Measurements from ENCODE around the gene FILIP1L.

DNA sequence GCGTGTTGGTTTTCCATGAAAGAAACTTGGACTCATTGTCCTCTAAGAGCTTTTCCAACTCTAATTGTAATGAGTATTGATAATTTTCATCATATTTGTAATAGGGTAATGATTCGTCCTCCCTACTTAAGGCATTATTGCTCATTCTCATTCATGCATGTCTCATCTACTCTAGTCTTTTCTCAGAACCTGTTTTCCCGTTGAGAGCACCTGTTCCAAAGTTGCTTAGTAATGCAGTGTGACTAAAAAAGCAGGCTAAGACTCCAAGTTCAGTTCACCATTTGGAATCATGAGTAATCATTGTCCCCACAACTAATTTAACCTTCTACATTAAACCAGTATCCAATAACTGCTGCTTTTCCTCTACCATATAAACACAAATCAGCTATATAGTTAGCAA lies 84.0 kb downstream of the FILIP1L start:
- TF ChIP-seq, protein P1, sequence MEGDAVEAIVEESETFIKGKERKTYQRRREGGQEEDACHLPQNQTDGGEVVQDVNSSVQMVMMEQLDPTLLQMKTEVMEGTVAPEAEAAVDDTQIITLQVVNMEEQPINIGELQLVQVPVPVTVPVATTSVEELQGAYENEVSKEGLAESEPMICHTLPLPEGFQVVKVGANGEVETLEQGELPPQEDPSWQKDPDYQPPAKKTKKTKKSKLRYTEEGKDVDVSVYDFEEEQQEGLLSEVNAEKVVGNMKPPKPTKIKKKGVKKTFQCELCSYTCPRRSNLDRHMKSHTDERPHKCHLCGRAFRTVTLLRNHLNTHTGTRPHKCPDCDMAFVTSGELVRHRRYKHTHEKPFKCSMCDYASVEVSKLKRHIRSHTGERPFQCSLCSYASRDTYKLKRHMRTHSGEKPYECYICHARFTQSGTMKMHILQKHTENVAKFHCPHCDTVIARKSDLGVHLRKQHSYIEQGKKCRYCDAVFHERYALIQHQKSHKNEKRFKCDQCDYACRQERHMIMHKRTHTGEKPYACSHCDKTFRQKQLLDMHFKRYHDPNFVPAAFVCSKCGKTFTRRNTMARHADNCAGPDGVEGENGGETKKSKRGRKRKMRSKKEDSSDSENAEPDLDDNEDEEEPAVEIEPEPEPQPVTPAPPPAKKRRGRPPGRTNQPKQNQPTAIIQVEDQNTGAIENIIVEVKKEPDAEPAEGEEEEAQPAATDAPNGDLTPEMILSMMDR (IDR thresholded peaks at IDR 0.05) = no peak
- no peak for TF ChIP-seq POLR2A (IDR thresholded peaks at IDR 0.05)

All from heart left ventricle (tissue), 13 donors.